T-cell (primary cell): Measurements from ENCODE around the gene RAI14. TPM values are rescaled to one million over a fixed set of nuclear protein-coding genes. Genes with fewer than 3 reads are reported as not detected.

ENCODE experiments used
- ATAC-seq, 4 experiments: fragments of 200-7000 bp in 3 of 4; fragments of 150-1000 bp in 1 of 4; cut with Tn5 transposase; replicated peaks in 1 of 4; 1 replicate in 3 of 4; 2 replicates in 1 of 4; pipeline ENCODE4 v1.10.0; 2021; ENCODE audit warnings: moderate library complexity in 3 of 4, mild to moderate bottlenecking in 2 of 4, moderate number of reproducible peaks in 1 of 4
- CTCF ChIA-PET, 2 donors: fragments of 300-600 bp; sonication (Branson Sonifier 250); formaldehyde crosslinking; loops; one replicate each; lab custom pipeline; 2022; ENCODE audit warnings: antibody characterized with exemption in 2 of 2; lab: Charles Lee
- POLR2A ChIA-PET, 2 donors: fragments of 300-600 bp; sonication (Branson Sonifier 250); formaldehyde crosslinking; loops; one replicate each; lab custom pipeline; 2022; ENCODE audit warnings: antibody characterized with exemption in 2 of 2; lab: Charles Lee
- DNase-seq, 35 experiments: peaks; one replicate each; pipeline versions ENCODE4 v3.0.0 to v3.0.0-alpha.2; 2013 to 2023
- H3K27ac ChIP-seq: one replicate; pipeline ENCODE4 v1.5.1; 2013; ENCODE audit warnings: low read length
- H3K27me3 ChIP-seq, 2 experiments: replicated peaks in 1 of 2; 1 replicate in 1 of 2; 2 replicates in 1 of 2; pipeline versions ENCODE4 v1.6.1 to v1.7.0; 2013; ENCODE audit warnings: low read length in 1 of 2, mixed read lengths in 1 of 2; ENCODE audit not compliant: control insufficient read depth in 2 of 2, insufficient read depth in 2 of 2; ENCODE audit errors: extremely low read depth in 1 of 2
- H3K36me3 ChIP-seq, 2 donors: 1 replicate in 1 of 2; 2 replicates in 1 of 2; pipeline versions ENCODE4 v1.6.1 to v1.7.0; 2013; ENCODE audit warnings: low read length in 1 of 2; ENCODE audit not compliant: control insufficient read depth in 2 of 2, insufficient read depth in 1 of 2; ENCODE audit errors: extremely low read depth in 1 of 2
- H3K4me1 ChIP-seq, 2 experiments: 1 replicate in 1 of 2; 2 replicates in 1 of 2; pipeline versions ENCODE4 v1.6.1 to v1.7.0; 2013; ENCODE audit warnings: low read length in 2 of 2, mixed read lengths in 1 of 2; ENCODE audit not compliant: insufficient read depth in 2 of 2, control insufficient read depth in 1 of 2; ENCODE audit errors: extremely low read depth in 1 of 2
- H3K4me3 ChIP-seq, 2 donors: 1 replicate in 1 of 2; 2 replicates in 1 of 2; pipeline versions ENCODE4 v1.5.1 to v1.7.0; 2013; ENCODE audit warnings: mild to moderate bottlenecking in 2 of 2, low read length in 1 of 2, moderate library complexity in 1 of 2; ENCODE audit not compliant: control insufficient read depth in 1 of 2; ENCODE audit errors: extremely low read depth in 1 of 2
- H3K9me3 ChIP-seq: 2 replicates; pipeline ENCODE4 v1.7.0; 2013
- H3K27ac Mint-ChIP-seq, 2 donors: one replicate each; pipeline ENCODE4 v1.8.0; 2020 to 2021; ENCODE audit warnings: mild to moderate bottlenecking in 2 of 2, mixed read lengths in 2 of 2
- H3K27me3 Mint-ChIP-seq, 2 donors: one replicate each; pipeline ENCODE4 v1.8.0; 2021 to 2022; ENCODE audit warnings: mixed read lengths in 2 of 2
- H3K36me3 Mint-ChIP-seq: one replicate; pipeline ENCODE4 v1.8.0; 2021; ENCODE audit warnings: mixed read lengths
- H3K4me1 Mint-ChIP-seq, 3 donors: one replicate each; pipeline ENCODE4 v1.8.0; 2020 to 2022; ENCODE audit warnings: mixed read lengths in 3 of 3, mild to moderate bottlenecking in 1 of 3
- H3K4me3 Mint-ChIP-seq, 3 donors: one replicate each; pipeline ENCODE4 v1.8.0; 2020 to 2022; ENCODE audit warnings: mild to moderate bottlenecking in 3 of 3, mixed read lengths in 3 of 3, moderate library complexity in 3 of 3
- H3K9me3 Mint-ChIP-seq, 3 donors: one replicate each; pipeline ENCODE4 v1.8.0; 2020 to 2022; ENCODE audit warnings: mixed read lengths in 3 of 3
- WGBS: methylation state at CpG from one replicate; pipeline ENCODE4 v1.1.5; 2013; ENCODE audit warnings: missing lambda C conversion rate; ENCODE audit not compliant: insufficient coverage; 5-methylcytosine and 5-hydroxymethylcytosine counted together
- total RNA-seq, 35 experiments: library from RNA in 6 of 35; stranded (reverse) in 6 of 35; fragments of 120-200 nt in 1 of 35; gene quantifications; one replicate each; pipeline versions ENCODE4 v1.2.1 to v1.2.4 and lab custom pipeline; 2013 to 2026

RAI14 gene
- total RNA-seq, 5 donors from 2014 or later (not counting 1 experiment from before 2014, with no cell fraction given): 0.59 to 2.2 (median 0.96) TPM

GRCh38 chr5:34611464-34612415 is 44.4 kb upstream of the RAI14 start:
- no peaks in the 10 kb centered on the region for H3K27me3 ChIP-seq
- H3K27ac Mint-ChIP-seq: no peak overlapping the region
- DNase-seq (no peak), ATAC-seq (no peak)
- CTCF ChIA-PET: no interaction called here
- no peaks in the 10 kb centered on the region for H3K4me1 Mint-ChIP-seq
- H3K27ac ChIP-seq: no peak overlapping the region
- 96% methylated on average over 4 of the region's 9 CpGs for WGBS
- no peak overlapping the region for H3K4me3 ChIP-seq
- peaks cover 4 to 23% of the 10 kb centered on the region in 2 donors for H3K27me3 Mint-ChIP-seq
- no peaks in the 10 kb centered on the region for H3K9me3 Mint-ChIP-seq
- H3K36me3 Mint-ChIP-seq: no peaks in the 10 kb centered on the region
- no peaks in the 10 kb centered on the region for H3K9me3 ChIP-seq
- POLR2A ChIA-PET: no interaction called here
- H3K4me1 ChIP-seq: no peaks in the 10 kb centered on the region
- no peaks in the 10 kb centered on the region for H3K36me3 ChIP-seq
- no peak overlapping the region for H3K4me3 Mint-ChIP-seq

- no peak for DNase-seq
- Histone ChIP-seq H3K4me1 (no peaks in the 10 kb centered on the region), H3K4me3 (no peak overlapping the region), H3K9me3 (no peaks in the 10 kb centered on the region), H3K27me3 (peaks cover 0 to 2% of the 10 kb centered on the region in 2 experiments), H3K27ac (no peak overlapping the region), H3K36me3 (no peaks in the 10 kb centered on the region)
- Mint-ChIP-seq H3K27ac (no peak overlapping the region), H3K4me3 (no peak overlapping the region), H3K27me3 (peaks cover 0 to 23% of the 10 kb centered on the region in 2 donors), H3K4me1 (no peaks in the 10 kb centered on the region), H3K9me3 (no peaks in the 10 kb centered on the region), H3K36me3 (no peaks in the 10 kb centered on the region)
- no peak for ATAC-seq
- CTCF ChIA-PET: no interaction called here
- no CpG with 5 or more reads among the region's 1 CpG for WGBS
- POLR2A ChIA-PET: no interaction called here
These were observed 39.5 kb upstream of the RAI14 start for GRCh38 chr5:34616651-34617050.

GRCh38 chr5:34618371-34619065 is 37.6 kb upstream of the RAI14 start:
- ChIA-PET CTCF (no interaction called here), POLR2A (no interaction called here)
- WGBS: 45% methylated on average over 2 of the region's 4 CpGs
- Histone ChIP-seq H3K4me1 (no peaks in the 10 kb centered on the region), H3K9me3 (no peaks in the 10 kb centered on the region), H3K27ac (no peak overlapping the region), H3K4me3 (no peak overlapping the region), H3K36me3 (no peaks in the 10 kb centered on the region), H3K27me3 (peaks cover 0 to 2% of the 10 kb centered on the region in 2 experiments)
- ATAC-seq (no peak), DNase-seq (no peak)
- no peak overlapping the region for H3K4me3 Mint-ChIP-seq
- no peaks in the 10 kb centered on the region for H3K9me3 Mint-ChIP-seq
- peaks cover 3 to 26% of the 10 kb centered on the region in 2 donors for H3K27me3 Mint-ChIP-seq
- no peaks in the 10 kb centered on the region for H3K36me3 Mint-ChIP-seq
- no peak overlapping the region for H3K27ac Mint-ChIP-seq
- no peaks in the 10 kb centered on the region for H3K4me1 Mint-ChIP-seq

GRCh38 chr5:34620185-34620584 is 35.9 kb upstream of the RAI14 start:
- Mint-ChIP-seq H3K9me3 (no peaks in the 10 kb centered on the region), H3K27ac (no peak overlapping the region), H3K36me3 (no peaks in the 10 kb centered on the region), H3K4me1 (no peaks in the 10 kb centered on the region), H3K4me3 (no peak overlapping the region), H3K27me3 (peaks cover 3 to 33% of the 10 kb centered on the region in 2 donors)
- Histone ChIP-seq H3K36me3 (no peaks in the 10 kb centered on the region), H3K4me1 (no peaks in the 10 kb centered on the region), H3K27ac (no peak overlapping the region), H3K4me3 (no peak overlapping the region), H3K9me3 (no peaks in the 10 kb centered on the region), H3K27me3 (peaks cover 0 to 2% of the 10 kb centered on the region in 2 experiments)
- WGBS: 92% methylated on average over 3 of the region's 5 CpGs
- CTCF ChIA-PET: no interaction called here
- ATAC-seq (no peak), DNase-seq (no peak)
- POLR2A ChIA-PET: no interaction called here

- ATAC-seq (no peak), DNase-seq (no peak)
- ChIA-PET CTCF (no interaction called here), POLR2A (no interaction called here)
- H3K4me3 Mint-ChIP-seq: no peak overlapping the region
- no peak overlapping the region for H3K4me3 ChIP-seq
- H3K9me3 ChIP-seq: no peaks in the 10 kb centered on the region
- H3K27me3 ChIP-seq: peaks cover 0 to 2% of the 10 kb centered on the region in 2 experiments
- no peaks in the 10 kb centered on the region for H3K36me3 Mint-ChIP-seq
- peaks cover 3 to 30% of the 10 kb centered on the region in 2 donors for H3K27me3 Mint-ChIP-seq
- H3K36me3 ChIP-seq: no peaks in the 10 kb centered on the region
- H3K27ac Mint-ChIP-seq: no peak overlapping the region
- H3K4me1 ChIP-seq: no peaks in the 10 kb centered on the region
- WGBS: no CpG with 5 or more reads among the region's 5 CpGs
- no peak overlapping the region for H3K27ac ChIP-seq
- H3K9me3 Mint-ChIP-seq: no peaks in the 10 kb centered on the region
- H3K4me1 Mint-ChIP-seq: no peaks in the 10 kb centered on the region
These were observed 34.6 kb upstream of the RAI14 start for GRCh38 chr5:34621277-34622097.

GRCh38 chr5:34622098-34622400 is 34.1 kb upstream of the RAI14 start:
- CTCF ChIA-PET: no interaction called here
- no peak overlapping the region for H3K27ac Mint-ChIP-seq

More at GRCh38 chr5:34622098-34622400, 34.1 kb upstream of the RAI14 start:
- H3K4me1 ChIP-seq: no peaks in the 10 kb centered on the region
- no peaks in the 10 kb centered on the region for H3K9me3 Mint-ChIP-seq
- peaks cover 0 to 2% of the 10 kb centered on the region in 2 experiments for H3K27me3 ChIP-seq
- no peak overlapping the region for H3K4me3 ChIP-seq
- H3K36me3 ChIP-seq: no peaks in the 10 kb centered on the region
- H3K36me3 Mint-ChIP-seq: no peaks in the 10 kb centered on the region
- ATAC-seq: no peak
- no peak for DNase-seq
- H3K4me3 Mint-ChIP-seq: no peak overlapping the region
- no CpG with 5 or more reads among the region's 1 CpG for WGBS
- POLR2A ChIA-PET: no interaction called here
- H3K9me3 ChIP-seq: no peaks in the 10 kb centered on the region
- no peaks in the 10 kb centered on the region for H3K4me1 Mint-ChIP-seq
- H3K27ac ChIP-seq: no peak overlapping the region
- peaks cover 3 to 30% of the 10 kb centered on the region in 2 donors for H3K27me3 Mint-ChIP-seq
